ENCODE data around the gene SH3RF3. TPM values are rescaled to one million over a fixed set of nuclear protein-coding genes. Genes with fewer than 3 reads are reported as not detected.

SH3RF3 gene
- total and polyA plus RNA-seq, 5 donors from 2014 or later: 0.16 to 1.6 (median 0.76) TPM

GRCh38 chr2:109345091-109345490, 216.1 kb downstream of the SH3RF3 start:
- ATAC-seq (ENCODE audit: low read depth in 2 of 2) (no peak), DNase-seq (no peak)
- peaks cover 10 to 66% (median 35%) of the 10 kb centered on the region in 4 donors for H3K4me1 Mint-ChIP-seq
- H3K9me3 Mint-ChIP-seq: no peaks in the 10 kb centered on the region
- no peak overlapping the region for H3K4me3 Mint-ChIP-seq
- Histone ChIP-seq H3K4me3 (ENCODE audit: low read depth, low read length) (no peak overlapping the region), H3K4me1 (ENCODE audit: control insufficient read depth, insufficient read depth, low read length, poor library complexity, severe bottlenecking) (peaks cover 33% of the 10 kb centered on the region), H3K36me3 (ENCODE audit: control insufficient read depth, insufficient read depth, low read length) (no peaks in the 10 kb centered on the region), H3K9me3 (ENCODE audit: control insufficient read depth in 2 of 2, low read length in 2 of 2) (no peaks in the 10 kb centered on the region), H3K27me3 (ENCODE audit: control insufficient read depth, insufficient read depth, low read length) (no peaks in the 10 kb centered on the region), H3K27ac (ENCODE audit: insufficient read depth, low read length, poor library complexity, severe bottlenecking) (no peak overlapping the region)
- H3K36me3 Mint-ChIP-seq: peaks cover 3% of the 10 kb centered on the region
- H3K27me3 Mint-ChIP-seq: no peaks in the 10 kb centered on the region
- H3K27ac Mint-ChIP-seq: peak overlapping the region; percentile 11 to 74 (median 62)

GRCh38 chr2:109345653-109346480, 216.9 kb downstream of the SH3RF3 start:
- Mint-ChIP-seq H3K27me3 (no peaks in the 10 kb centered on the region), H3K4me3 (no peak overlapping the region), H3K4me1 (peaks cover 10 to 70% (median 37%) of the 10 kb centered on the region in 4 donors), H3K27ac (peak overlapping the region in 2 of 3 donors; percentile 91 to 92), H3K9me3 (no peaks in the 10 kb centered on the region), H3K36me3 (peaks cover 3% of the 10 kb centered on the region)
- ATAC-seq (ENCODE audit: low read depth in 2 of 2): no peak
- H3K4me3 ChIP-seq (ENCODE audit: low read depth, low read length): no peak overlapping the region
- no peaks in the 10 kb centered on the region for H3K36me3 ChIP-seq (ENCODE audit: control insufficient read depth, insufficient read depth, low read length)
- no peak for DNase-seq
- peaks cover 41% of the 10 kb centered on the region for H3K4me1 ChIP-seq (ENCODE audit: control insufficient read depth, insufficient read depth, low read length, poor library complexity, severe bottlenecking)
- H3K9me3 ChIP-seq (ENCODE audit: control insufficient read depth in 2 of 2, low read length in 2 of 2): no peaks in the 10 kb centered on the region
- no peak overlapping the region for H3K27ac ChIP-seq (ENCODE audit: insufficient read depth, low read length, poor library complexity, severe bottlenecking)
- no peaks in the 10 kb centered on the region for H3K27me3 ChIP-seq (ENCODE audit: control insufficient read depth, insufficient read depth, low read length)

- H3K9me3 ChIP-seq (ENCODE audit: control insufficient read depth in 2 of 2, low read length in 2 of 2): no peaks in the 10 kb centered on the region
- H3K4me1 ChIP-seq (ENCODE audit: control insufficient read depth, insufficient read depth, low read length, poor library complexity, severe bottlenecking): peaks cover 49% of the 10 kb centered on the region
- peaks cover 7 to 70% (median 38%) of the 10 kb centered on the region in 4 donors for H3K4me1 Mint-ChIP-seq
- no peaks in the 10 kb centered on the region for H3K27me3 ChIP-seq (ENCODE audit: control insufficient read depth, insufficient read depth, low read length)
- H3K4me3 ChIP-seq (ENCODE audit: low read depth, low read length): no peak overlapping the region
- H3K27ac Mint-ChIP-seq: peak overlapping the region; percentile 45 to 92 (median 91)
- no peaks in the 10 kb centered on the region for H3K27me3 Mint-ChIP-seq
- no peak for ATAC-seq (ENCODE audit: low read depth in 2 of 2)
- no peak overlapping the region for H3K27ac ChIP-seq (ENCODE audit: insufficient read depth, low read length, poor library complexity, severe bottlenecking)
- no peak for DNase-seq
- peaks cover 3% of the 10 kb centered on the region for H3K36me3 Mint-ChIP-seq
- H3K4me3 Mint-ChIP-seq: peak overlapping the region in 1 of 4 donors; percentile 21
- no peaks in the 10 kb centered on the region for H3K9me3 Mint-ChIP-seq
- H3K36me3 ChIP-seq (ENCODE audit: control insufficient read depth, insufficient read depth, low read length): no peaks in the 10 kb centered on the region
Measured at GRCh38 chr2:109346601-109347228, 217.7 kb downstream of the SH3RF3 start.

- Mint-ChIP-seq H3K4me1 (peaks cover 10 to 68% (median 43%) of the 10 kb centered on the region in 4 donors), H3K27ac (peak overlapping the region; percentile 91 to 99 (median 92)), H3K36me3 (peaks cover 3% of the 10 kb centered on the region), H3K4me3 (peak overlapping the region in 1 of 4 donors; percentile 13), H3K9me3 (no peaks in the 10 kb centered on the region), H3K27me3 (no peaks in the 10 kb centered on the region)
- H3K9me3 ChIP-seq (ENCODE audit: control insufficient read depth in 2 of 2, low read length in 2 of 2): no peaks in the 10 kb centered on the region
- DNase-seq (no peak), ATAC-seq (ENCODE audit: low read depth in 2 of 2) (no peak)
- H3K36me3 ChIP-seq (ENCODE audit: control insufficient read depth, insufficient read depth, low read length): no peaks in the 10 kb centered on the region
- H3K27me3 ChIP-seq (ENCODE audit: control insufficient read depth, insufficient read depth, low read length): no peaks in the 10 kb centered on the region
- no peak overlapping the region for H3K4me3 ChIP-seq (ENCODE audit: low read depth, low read length)
- peak overlapping the region; percentile 78 for H3K27ac ChIP-seq (ENCODE audit: insufficient read depth, low read length, poor library complexity, severe bottlenecking)
- H3K4me1 ChIP-seq (ENCODE audit: control insufficient read depth, insufficient read depth, low read length, poor library complexity, severe bottlenecking): peaks cover 51% of the 10 kb centered on the region
Measured at GRCh38 chr2:109347626-109348025, 218.6 kb downstream of the SH3RF3 start.

- H3K9me3 ChIP-seq (ENCODE audit: control insufficient read depth in 2 of 2, low read length in 2 of 2): no peaks in the 10 kb centered on the region
- H3K4me3 ChIP-seq (ENCODE audit: low read depth, low read length): peak overlapping the region; percentile 82
- peaks cover 51% of the 10 kb centered on the region for H3K4me1 ChIP-seq (ENCODE audit: control insufficient read depth, insufficient read depth, low read length, poor library complexity, severe bottlenecking)
- H3K27me3 Mint-ChIP-seq: no peaks in the 10 kb centered on the region
- peaks cover 3% of the 10 kb centered on the region for H3K36me3 Mint-ChIP-seq
- no peaks in the 10 kb centered on the region for H3K27me3 ChIP-seq (ENCODE audit: control insufficient read depth, insufficient read depth, low read length)
- H3K36me3 ChIP-seq (ENCODE audit: control insufficient read depth, insufficient read depth, low read length): no peaks in the 10 kb centered on the region
- peaks cover 10 to 68% (median 43%) of the 10 kb centered on the region in 4 donors for H3K4me1 Mint-ChIP-seq
- H3K9me3 Mint-ChIP-seq: no peaks in the 10 kb centered on the region
- no peak for ATAC-seq (ENCODE audit: low read depth in 2 of 2)
- H3K27ac Mint-ChIP-seq: peak overlapping the region; percentile 91 to 99 (median 92)
- DNase-seq: no peak
- H3K4me3 Mint-ChIP-seq: peak overlapping the region in 2 of 4 donors; percentile 11 to 86
- H3K27ac ChIP-seq (ENCODE audit: insufficient read depth, low read length, poor library complexity, severe bottlenecking): peak overlapping the region; percentile 78
Measured at GRCh38 chr2:109348190-109348589, 219.2 kb downstream of the SH3RF3 start.

GRCh38 chr2:109348671-109349502, 219.9 kb downstream of the SH3RF3 start:
- Histone ChIP-seq H3K4me3 (ENCODE audit: low read depth, low read length) (peak overlapping the region; percentile 82), H3K4me1 (ENCODE audit: control insufficient read depth, insufficient read depth, low read length, poor library complexity, severe bottlenecking) (peaks cover 51% of the 10 kb centered on the region), H3K27ac (ENCODE audit: insufficient read depth, low read length, poor library complexity, severe bottlenecking) (peak overlapping the region; percentile 78), H3K27me3 (ENCODE audit: control insufficient read depth, insufficient read depth, low read length) (no peaks in the 10 kb centered on the region), H3K36me3 (ENCODE audit: control insufficient read depth, insufficient read depth, low read length) (no peaks in the 10 kb centered on the region), H3K9me3 (ENCODE audit: control insufficient read depth in 2 of 2, low read length in 2 of 2) (no peaks in the 10 kb centered on the region)
- Mint-ChIP-seq H3K9me3 (no peaks in the 10 kb centered on the region), H3K4me1 (peaks cover 10 to 68% (median 43%) of the 10 kb centered on the region in 4 donors), H3K27me3 (no peaks in the 10 kb centered on the region), H3K36me3 (peaks cover 3% of the 10 kb centered on the region), H3K4me3 (peak overlapping the region; percentile 57 to 86 (median 73)), H3K27ac (peak overlapping the region; percentile 91 to 99 (median 92))
- DNase-seq: peak; percentile 18 to 88 (median 82)
- ATAC-seq (ENCODE audit: low read depth in 2 of 2): peak; percentile 97 to 99
